OCI-LY7 (cell line): ENCODE measurements around the gene LDLRAD4. TPM values are rescaled to one million over a fixed set of nuclear protein-coding genes. Genes with fewer than 3 reads are reported as not detected.

Source experiments
- BruUV-seq: library from RNA; stranded (reverse); fragments of 400-500 nt; replicated peaks from 2 replicates; lab custom pipeline; 2021; lab: Mats Ljungman, UMichigan
- CTCF ChIA-PET: fragments of 300-600 bp; sonication (Branson Sonifier 250); formaldehyde crosslinking; loops from one replicate; lab custom pipeline; 2022; ENCODE audit warnings: antibody characterized with exemption; ENCODE audit not compliant: unreplicated experiment; lab: Charles Lee
- POLR2A ChIA-PET: fragments of 300-600 bp; sonication (Branson Sonifier 250); formaldehyde crosslinking; loops from one replicate; lab custom pipeline; 2022; ENCODE audit warnings: antibody characterized with exemption; lab: Charles Lee
- DNase-seq: peaks from one replicate; pipeline ENCODE4 v3.0.0-alpha.2; 2015; ENCODE audit warnings: low spot score
- H2AFZ ChIP-seq: fragments of 200-600 bp; sonication (generic), shearing (Covaris generic); 2 replicates; pipeline ENCODE4 v1.6.1; 2014; ENCODE audit warnings: mild to moderate bottlenecking, antibody characterized with exemption, low read length, moderate library complexity
- H3K27ac ChIP-seq: fragments of 200-600 bp; sonication (generic); 2 replicates; pipeline ENCODE4 v1.5.1; 2014; ENCODE audit warnings: mixed run types, low read depth, mild to moderate bottlenecking, moderate library complexity, low read length, inconsistent platforms; ENCODE audit not compliant: poor library complexity, severe bottlenecking
- H3K36me3 ChIP-seq: fragments of 200-600 bp; sonication (generic); 2 replicates; pipeline ENCODE4 v1.6.1; 2014; ENCODE audit warnings: mild to moderate bottlenecking, antibody characterized with exemption, low read length, moderate library complexity, mixed read lengths; ENCODE audit not compliant: insufficient read depth
- H3K4me1 ChIP-seq: fragments of 200-600 bp; sonication (generic); 2 replicates; pipeline ENCODE4 v1.5.1; 2014; ENCODE audit warnings: mild to moderate bottlenecking, low read length; ENCODE audit not compliant: insufficient read depth, poor library complexity, severe bottlenecking
- H3K4me2 ChIP-seq: fragments of 200-600 bp; sonication (generic); 2 replicates; pipeline ENCODE4 v1.6.1; 2014; ENCODE audit warnings: mild to moderate bottlenecking, low read length
- H3K4me3 ChIP-seq: fragments of 200-600 bp; sonication (generic); 2 replicates; pipeline ENCODE4 v1.5.1; 2014; ENCODE audit warnings: mild to moderate bottlenecking, low read depth, low read length; ENCODE audit not compliant: poor library complexity, severe bottlenecking
- H3K79me2 ChIP-seq: fragments of 200-600 bp; sonication (generic); 2 replicates; pipeline ENCODE4 v1.6.1; 2016; ENCODE audit warnings: low read depth, mild to moderate bottlenecking, low read length, moderate library complexity, mixed read lengths; ENCODE audit not compliant: insufficient read depth
- H3K9me2 ChIP-seq: fragments of 200-600 bp; sonication (generic); 2 replicates; pipeline ENCODE4 v1.6.1; 2016; ENCODE audit warnings: mild to moderate bottlenecking, low read length, mixed read lengths; ENCODE audit not compliant: insufficient read depth
- H3K9me3 ChIP-seq: fragments of 200-600 bp; sonication (generic); 2 replicates; pipeline ENCODE4 v1.6.1; 2014; ENCODE audit warnings: mild to moderate bottlenecking, mixed run types, low read length, mixed read lengths
- H4K20me1 ChIP-seq: fragments of 200-600 bp; sonication (generic); 2 replicates; pipeline ENCODE4 v1.6.1; 2014; ENCODE audit warnings: mild to moderate bottlenecking, antibody characterized with exemption, low read length, moderate library complexity, mixed read lengths; ENCODE audit not compliant: insufficient read depth
- CTCF ChIP-seq: fragments of 200-600 bp; sonication (generic); conservative IDR thresholded peaks from 2 replicates; pipeline ENCODE4 v1.5.1; 2014; ENCODE audit warnings: mild to moderate bottlenecking, antibody characterized with exemption, low read length, moderate library complexity, mixed read lengths
- EZH2phosphoT487 ChIP-seq: fragments of 200-600 bp; sonication (generic); IDR thresholded peaks from 2 replicates; pipeline ENCODE4 v1.6.1; 2018; ENCODE audit warnings: low read depth, borderline replicate concordance, mild to moderate bottlenecking, mixed run types, antibody characterized with exemption, low read length, moderate library complexity, mixed read lengths
- intact Hi-C: fragments of 100-400 bp; cut with micrococcal nuclease; formaldehyde crosslinking; loops from one replicate; pipeline ENCODE4 v1.10.0; 2022; ENCODE audit not compliant: unreplicated experiment
- total RNA-seq, 2 experiments: library from RNA; depleted of rRNA in 1 of 2; stranded (reverse); fragments of >200 nt in 1 of 2; shearing (Covaris generic) in 1 of 2; gene quantifications; 2 replicates each; pipeline ENCODE4 v1.2.3, GENCODE V29; 2014 to 2022

Gene LDLRAD4
- total RNA-seq, 2 experiments from 2014 or later = 26.2 to 43.8 TPM

DNA sequence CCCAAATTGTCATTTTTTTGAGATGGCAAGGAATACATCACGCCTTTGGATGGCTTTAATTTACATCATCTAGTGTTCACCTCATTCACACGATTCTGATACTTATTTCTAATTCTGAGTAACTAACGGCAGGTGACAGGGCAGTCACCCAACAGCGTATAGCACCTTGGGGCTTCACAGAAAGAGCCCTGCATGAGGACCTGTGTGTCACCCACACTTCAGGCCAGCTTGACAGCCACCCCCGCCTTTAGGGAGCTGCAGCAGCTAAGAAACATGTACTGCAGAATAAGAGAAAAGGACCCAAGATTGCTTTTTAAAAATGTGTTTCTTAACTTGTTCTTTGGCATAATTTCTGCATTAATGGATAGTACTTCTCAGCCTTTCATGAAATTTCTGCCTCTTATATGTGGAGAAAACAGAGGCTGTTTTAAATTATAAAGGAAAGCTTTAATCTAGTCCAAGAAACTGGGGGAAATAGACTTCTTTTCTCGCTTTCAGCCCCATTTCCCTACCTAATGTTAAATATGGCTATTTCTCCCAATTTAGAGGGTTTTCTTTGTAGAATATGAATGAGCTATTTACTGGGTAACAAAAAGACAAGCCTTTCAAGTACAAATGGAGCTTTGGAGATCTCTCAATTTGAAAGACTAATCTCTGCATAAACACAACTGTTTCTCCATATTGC is 245.1 kb downstream of the LDLRAD4 start:
- H2AFZ ChIP-seq = peak overlapping the region; percentile 83; the same call in 1 of the 2 replicates
- CTCF ChIA-PET = interaction anchor here (0.5 kb wide), 1 partner anchor 149 kb away, joined by 7 read pairs; no protein-coding TSS in a partner anchor
- BruUV-seq = no TSS peak

DNA sequence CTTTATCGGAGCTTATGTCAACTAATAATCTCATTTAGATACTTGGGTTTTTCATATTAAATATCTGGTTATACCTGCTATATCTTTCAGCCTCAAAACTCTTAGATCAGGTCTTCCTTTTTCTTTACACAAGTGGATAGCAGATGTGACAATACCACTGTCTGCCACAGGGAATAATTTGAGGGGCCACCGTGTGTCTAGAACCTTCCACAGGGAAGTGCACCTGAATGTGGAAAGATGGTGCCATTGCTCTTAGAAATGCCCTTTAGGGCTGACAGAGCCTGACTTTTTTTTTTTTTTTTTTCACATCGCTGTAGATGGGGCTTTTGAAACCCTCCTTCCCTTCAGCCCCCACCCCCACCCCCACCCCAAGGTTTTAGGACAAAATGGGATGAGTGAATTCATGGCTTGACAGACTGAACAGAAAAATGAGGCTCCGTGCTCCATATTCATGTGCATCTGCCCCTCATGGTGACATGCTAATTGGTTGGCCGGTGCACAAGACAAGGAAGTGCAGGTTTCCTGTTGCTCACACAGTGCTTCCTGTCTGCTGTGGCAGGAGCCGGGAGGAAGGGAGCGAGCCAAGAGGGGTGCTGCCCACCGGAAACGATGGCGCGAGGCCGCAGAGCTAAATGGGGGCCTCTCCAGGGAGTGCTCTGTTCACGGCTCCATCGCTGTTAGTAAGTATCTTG is 246.0 kb downstream of the LDLRAD4 start:
- peak; percentile 91 for DNase-seq
- Histone ChIP-seq H3K9me2 (no peaks in the 10 kb centered on the region), H3K36me3 (peaks cover 10% of the 10 kb centered on the region), H3K9me3 (peaks cover 16% of the 10 kb centered on the region; the same call in 1 of the 2 replicates), H2AFZ (peak overlapping the region; percentile 83), H4K20me1 (no peaks in the 10 kb centered on the region), H3K27ac (peak overlapping the region; percentile 65), H3K4me3 (peak overlapping the region; percentile 70), H3K79me2 (peaks cover 18% of the 10 kb centered on the region; the same call in 1 of the 2 replicates), H3K4me1 (peaks cover 29% of the 10 kb centered on the region), H3K4me2 (peak overlapping the region; percentile 79)
- intact Hi-C loops = loop anchor here (5.0 kb wide), 1 partner anchor 153 kb away; no protein-coding TSS in a partner anchor
- TF ChIP-seq CTCF = 0 out of 2 replicates have a peak, but pooled peaks have one; percentile 18
- TF ChIP-seq EZH2phosphoT487 = no peak
- POLR2A ChIA-PET = no interaction called here
- CTCF ChIA-PET = no interaction called here
- no TSS peak for BruUV-seq

More for the DNA sequence above, 245.1 kb downstream of the LDLRAD4 start:
- no peaks in the 10 kb centered on the region for H3K9me2 ChIP-seq
- DNase-seq = no peak
- H3K79me2 ChIP-seq = peaks cover 18% of the 10 kb centered on the region; the same call in 1 of the 2 replicates
- no peaks in the 10 kb centered on the region for H4K20me1 ChIP-seq
- peak overlapping the region; percentile 79 for H3K4me2 ChIP-seq
- H3K4me1 ChIP-seq = peaks cover 29% of the 10 kb centered on the region
- POLR2A ChIA-PET = interaction anchor here (1.0 to 1.8 kb wide), 2 partner anchors 8 to 15 kb away, joined by 3 read pairs; no protein-coding TSS in a partner anchor
- no peak overlapping the region for H3K4me3 ChIP-seq
- no peak for TF ChIP-seq CTCF
- TF ChIP-seq EZH2phosphoT487 = no peak
- H3K9me3 ChIP-seq = peaks cover 16% of the 10 kb centered on the region; the same call in 1 of the 2 replicates
- intact Hi-C loops = no loop called here
- no peak overlapping the region for H3K27ac ChIP-seq
- peaks cover 10% of the 10 kb centered on the region for H3K36me3 ChIP-seq
